Sigmoid colon (tissue), 7 donors: ENCODE results near the gene WHAMM. TPM values are rescaled to one million over a fixed set of nuclear protein-coding genes. Genes with fewer than 3 reads are reported as not detected.
"Not testable (repeated sequence)": the region's sequence is repeated elsewhere in the genome, so short reads cannot be mapped to it uniquely, and the experiment has no call there.

Experiments
- DNase-seq: peaks from one replicate; pipeline ENCODE4 v3.0.0-alpha.2; 2019
- H3K27ac ChIP-seq, 4 donors: fragments of 200-600 bp; sonication (generic); one replicate each; pipeline ENCODE4 v1.5.1; 2016 to 2019; ENCODE audit warnings: mild to moderate bottlenecking in 1 of 4
- H3K27me3 ChIP-seq, 3 donors: fragments of 200-600 bp; sonication (generic); one replicate each; pipeline ENCODE4 v1.5.1; 2019; ENCODE audit warnings: mild to moderate bottlenecking in 1 of 3
- H3K36me3 ChIP-seq, 4 donors: fragments of 200-600 bp; sonication (generic); one replicate each; pipeline ENCODE4 v1.5.1; 2016 to 2019
- H3K4me1 ChIP-seq, 4 donors: fragments of 200-600 bp; sonication (generic); one replicate each; pipeline ENCODE4 v1.5.1; 2017 to 2019
- H3K4me3 ChIP-seq, 4 donors: fragments of 200-600 bp; sonication (generic); one replicate each; pipeline ENCODE4 v1.5.1; 2017 to 2019; ENCODE audit warnings: mild to moderate bottlenecking in 2 of 4, moderate library complexity in 1 of 4
- H3K9me3 ChIP-seq, 4 donors: fragments of 200-600 bp in 3 of 4; sonication (generic) in 3 of 4; one replicate each; pipeline versions ENCODE4 v1.5.1 to v1.6.1; 2013 to 2019
- CTCF ChIP-seq, 4 experiments: fragments of 450-650 bp in 3 of 4; fragments of 200-600 bp in 1 of 4; IDR thresholded peaks; one replicate each; pipeline ENCODE4 v1.5.1; 2016 to 2019; ENCODE audit warnings: antibody characterized with exemption in 4 of 4, mild to moderate bottlenecking in 3 of 4, moderate library complexity in 2 of 4
- EP300 ChIP-seq, 4 donors: sonication (generic); formaldehyde crosslinking; IDR thresholded peaks; one replicate each; pipeline ENCODE4 v1.6.1; 2017; ENCODE audit warnings: antibody characterized with exemption in 4 of 4
- POLR2A ChIP-seq, 2 donors: fragments of 450-650 bp; IDR thresholded peaks; one replicate each; pipeline ENCODE4 v1.6.1; 2016; ENCODE audit warnings: antibody characterized with exemption in 2 of 2, mild to moderate bottlenecking in 2 of 2, moderate library complexity in 2 of 2
- POLR2AphosphoS5 ChIP-seq, 4 donors: sonication (generic); formaldehyde crosslinking; IDR thresholded peaks; one replicate each; pipeline ENCODE4 v1.6.1; 2017; ENCODE audit warnings: antibody characterized with exemption in 4 of 4
- WGBS, 2 donors: extraction: QIAGEN DNeasy Blood & Tissue Kit; methylation state at CpG; one replicate each; pipeline ENCODE4 v1.1.7; 2013; 5-methylcytosine and 5-hydroxymethylcytosine counted together
- intact Hi-C: fragments of 100-400 bp; cut with DNase I; formaldehyde crosslinking; loops from one replicate; pipeline ENCODE4 v1.15.1; 2023
- polyA plus RNA-seq, 3 donors: library from polyadenylated mRNA; stranded (reverse); fragments of 200-250 nt; gene quantifications; one replicate each; pipeline ENCODE4 v1.2.3, GENCODE V29; 2013
- total RNA-seq, 4 donors: library from RNA; depleted of rRNA; stranded (reverse); fragments of >200 nt; gene quantifications; one replicate each; pipeline ENCODE4 v1.1.0, GENCODE V29; 2016
- donor health status: healthy with polysubstance abuse.
- donor health status: Bipolar disorder and iron deficiency.
- donor health status: healthy.

Gene WHAMM
- total and polyA plus RNA-seq, 7 donors: 4.4 to 10.5 (median 7.6) TPM

- WGBS, 2 donors: 84 to 86% methylated on average over 11 of the region's 11 CpGs
- TF ChIP-seq POLR2AphosphoS5 (IDR thresholded peaks at IDR 0.05): no peak
- no peak for TF ChIP-seq POLR2A (IDR thresholded peaks at IDR 0.05)
- no peak for TF ChIP-seq CTCF (IDR thresholded peaks at IDR 0.05)
- no peak for TF ChIP-seq EP300 (IDR thresholded peaks at IDR 0.05)
Observed at GRCh38 chr15:82858932-82859331, 49.5 kb downstream of the WHAMM start.

GRCh38 chr15:82862886-82863285 lies 53.5 kb downstream of the WHAMM start:
- intact Hi-C loops: no loop called here
- no peak overlapping the region for H3K27ac ChIP-seq
- H3K9me3 ChIP-seq: no peaks in the 10 kb centered on the region
- no peaks in the 10 kb centered on the region for H3K27me3 ChIP-seq
- H3K36me3 ChIP-seq: no peaks in the 10 kb centered on the region
- no peak for DNase-seq
- 87 to 89% methylated on average over 6 of the region's 6 CpGs for WGBS, 2 donors
- H3K4me3 ChIP-seq: no peak overlapping the region
- no peaks in the 10 kb centered on the region for H3K4me1 ChIP-seq
- TF ChIP-seq CTCF (IDR thresholded peaks at IDR 0.05) (no peak), POLR2A (IDR thresholded peaks at IDR 0.05) (no peak), EP300 (IDR thresholded peaks at IDR 0.05) (no peak), POLR2AphosphoS5 (IDR thresholded peaks at IDR 0.05) (no peak)

More at GRCh38 chr15:82858932-82859331, 49.5 kb downstream of the WHAMM start:
- Histone ChIP-seq H3K4me1 (no peaks in the 10 kb centered on the region), H3K27ac (no peak overlapping the region), H3K27me3 (no peaks in the 10 kb centered on the region), H3K9me3 (no peaks in the 10 kb centered on the region), H3K4me3 (no peak overlapping the region), H3K36me3 (no peaks in the 10 kb centered on the region)
- intact Hi-C loops: no loop called here
- no peak for DNase-seq

GRCh38 chr15:82864967-82865366 lies 55.5 kb downstream of the WHAMM start:
- intact Hi-C loops: no loop called here
- H3K36me3 ChIP-seq: no peaks in the 10 kb centered on the region
- H3K4me3 ChIP-seq: no peak overlapping the region
- no peaks in the 10 kb centered on the region for H3K9me3 ChIP-seq
- TF ChIP-seq EP300 (IDR thresholded peaks at IDR 0.05) (no peak), CTCF (IDR thresholded peaks at IDR 0.05) (no peak), POLR2A (IDR thresholded peaks at IDR 0.05) (no peak), POLR2AphosphoS5 (IDR thresholded peaks at IDR 0.05) (no peak)
- DNase-seq: no peak
- 77 to 88% methylated on average over 2 of the region's 2 CpGs for WGBS, 2 donors
- H3K4me1 ChIP-seq: no peaks in the 10 kb centered on the region
- H3K27ac ChIP-seq: no peak overlapping the region
- H3K27me3 ChIP-seq: no peaks in the 10 kb centered on the region

GRCh38 chr15:82865581-82865980 lies 56.2 kb downstream of the WHAMM start:
- H3K27ac ChIP-seq, H3K36me3 ChIP-seq, intact Hi-C loops, H3K4me1 ChIP-seq, H3K4me3 ChIP-seq, H3K9me3 ChIP-seq, H3K27me3 ChIP-seq, DNase-seq: not testable (repeated sequence)
- WGBS, 2 donors: 60 to 74% methylated on average over 4 of the region's 4 CpGs

- intact Hi-C loops, H3K4me1 ChIP-seq, DNase-seq, H3K4me3 ChIP-seq, H3K36me3 ChIP-seq, H3K27me3 ChIP-seq, H3K27ac ChIP-seq, H3K9me3 ChIP-seq: not testable (repeated sequence)
- 79 to 96% methylated on average over 3 of the region's 3 CpGs for WGBS, 2 donors
Observed at GRCh38 chr15:82865981-82866380, 56.6 kb downstream of the WHAMM start.

- intact Hi-C loops: no loop called here
- 64 to 65% methylated on average over 7 of the region's 7 CpGs for WGBS, 2 donors
- Histone ChIP-seq H3K27me3 (no peaks in the 10 kb centered on the region), H3K4me1 (no peaks in the 10 kb centered on the region), H3K4me3 (no peak overlapping the region), H3K27ac (no peak overlapping the region), H3K36me3 (peaks cover 0 to 10% (median 0%) of the 10 kb centered on the region in 4 donors), H3K9me3 (no peaks in the 10 kb centered on the region)
- no peak for DNase-seq
- TF ChIP-seq EP300 (IDR thresholded peaks at IDR 0.05): no peak
- TF ChIP-seq CTCF (IDR thresholded peaks at IDR 0.05): no peak
- no peak for TF ChIP-seq POLR2A (IDR thresholded peaks at IDR 0.05)
Observed at GRCh38 chr15:82870727-82871320, 61.4 kb downstream of the WHAMM start.
